Type B pancreatic cell (in vitro differentiated cells): ENCODE results near the gene B3GNT2. TPM values are rescaled to one million over a fixed set of nuclear protein-coding genes. Genes with fewer than 3 reads are reported as not detected.

Experiments
- DNase-seq: peaks from one replicate; pipeline ENCODE4 v3.0.0; 2021; ENCODE audit warnings: mixed read lengths; ENCODE audit not compliant: unreplicated experiment; ENCODE audit errors: extremely low spot score
- H3K27ac Mint-ChIP-seq: 2 replicates; pipeline ENCODE4 v1.8.0; 2021; ENCODE audit warnings: mild to moderate bottlenecking, mixed read lengths
- H3K27me3 Mint-ChIP-seq: 2 replicates; pipeline ENCODE4 v1.8.0; 2021; ENCODE audit warnings: mixed read lengths
- H3K36me3 Mint-ChIP-seq: 2 replicates; pipeline ENCODE4 v1.8.0; 2021; ENCODE audit warnings: mixed read lengths
- H3K4me1 Mint-ChIP-seq: one replicate; pipeline ENCODE4 v1.8.0; 2021; ENCODE audit warnings: mixed read lengths; ENCODE audit not compliant: unreplicated experiment
- H3K4me3 Mint-ChIP-seq: 2 replicates; pipeline ENCODE4 v1.8.0; 2021; ENCODE audit warnings: mild to moderate bottlenecking, mixed read lengths
- H3K9me3 Mint-ChIP-seq: 2 replicates; pipeline ENCODE4 v1.8.0; 2021; ENCODE audit warnings: mixed read lengths
- total RNA-seq: library from RNA; stranded (reverse); gene quantifications from 2 replicates; pipeline ENCODE4 v1.2.1, GENCODE V29; 2021; ENCODE audit warnings: low replicate concordance
- TF ChIP-seq, protein P1 (sequence below): fragments of 200-600 bp; sonication (generic); conservative IDR thresholded peaks from 2 replicates; pipeline ENCODE4 v1.5.0; 2021; ENCODE audit warnings: antibody characterized with exemption, mild to moderate bottlenecking

B3GNT2 gene
- total RNA-seq, 1 donor from 2014 or later = 23.5 TPM

DNA sequence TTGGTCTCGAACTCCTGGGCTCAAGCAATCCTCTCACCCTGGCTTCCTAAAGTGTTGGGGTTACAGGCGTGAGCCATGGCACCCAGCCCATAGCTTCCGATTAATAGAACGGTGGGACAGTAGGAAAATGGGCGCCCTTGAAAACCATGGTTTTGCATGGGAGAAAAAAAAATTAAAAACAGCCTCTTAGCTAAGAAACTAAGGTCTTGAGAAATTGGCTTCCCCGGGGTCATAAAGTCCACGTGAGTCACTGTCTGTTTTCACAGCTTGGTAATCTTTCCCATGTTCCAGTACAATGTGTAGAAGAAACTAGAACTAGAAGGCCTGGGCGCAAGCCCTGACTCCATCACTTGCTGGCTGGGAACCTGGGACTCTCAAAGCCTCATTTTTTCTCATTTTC, 20.7 kb downstream of the B3GNT2 start:
- Mint-ChIP-seq H3K4me1 (peaks cover 34% of the 10 kb centered on the region), H3K4me3 (no peak overlapping the region), H3K9me3 (peaks cover 4% of the 10 kb centered on the region), H3K27ac (peak overlapping the region; percentile 51), H3K36me3 (peaks cover 35% of the 10 kb centered on the region), H3K27me3 (no peaks in the 10 kb centered on the region)
- TF ChIP-seq, protein P1, sequence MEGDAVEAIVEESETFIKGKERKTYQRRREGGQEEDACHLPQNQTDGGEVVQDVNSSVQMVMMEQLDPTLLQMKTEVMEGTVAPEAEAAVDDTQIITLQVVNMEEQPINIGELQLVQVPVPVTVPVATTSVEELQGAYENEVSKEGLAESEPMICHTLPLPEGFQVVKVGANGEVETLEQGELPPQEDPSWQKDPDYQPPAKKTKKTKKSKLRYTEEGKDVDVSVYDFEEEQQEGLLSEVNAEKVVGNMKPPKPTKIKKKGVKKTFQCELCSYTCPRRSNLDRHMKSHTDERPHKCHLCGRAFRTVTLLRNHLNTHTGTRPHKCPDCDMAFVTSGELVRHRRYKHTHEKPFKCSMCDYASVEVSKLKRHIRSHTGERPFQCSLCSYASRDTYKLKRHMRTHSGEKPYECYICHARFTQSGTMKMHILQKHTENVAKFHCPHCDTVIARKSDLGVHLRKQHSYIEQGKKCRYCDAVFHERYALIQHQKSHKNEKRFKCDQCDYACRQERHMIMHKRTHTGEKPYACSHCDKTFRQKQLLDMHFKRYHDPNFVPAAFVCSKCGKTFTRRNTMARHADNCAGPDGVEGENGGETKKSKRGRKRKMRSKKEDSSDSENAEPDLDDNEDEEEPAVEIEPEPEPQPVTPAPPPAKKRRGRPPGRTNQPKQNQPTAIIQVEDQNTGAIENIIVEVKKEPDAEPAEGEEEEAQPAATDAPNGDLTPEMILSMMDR = no peak
- DNase-seq = no peak

DNA sequence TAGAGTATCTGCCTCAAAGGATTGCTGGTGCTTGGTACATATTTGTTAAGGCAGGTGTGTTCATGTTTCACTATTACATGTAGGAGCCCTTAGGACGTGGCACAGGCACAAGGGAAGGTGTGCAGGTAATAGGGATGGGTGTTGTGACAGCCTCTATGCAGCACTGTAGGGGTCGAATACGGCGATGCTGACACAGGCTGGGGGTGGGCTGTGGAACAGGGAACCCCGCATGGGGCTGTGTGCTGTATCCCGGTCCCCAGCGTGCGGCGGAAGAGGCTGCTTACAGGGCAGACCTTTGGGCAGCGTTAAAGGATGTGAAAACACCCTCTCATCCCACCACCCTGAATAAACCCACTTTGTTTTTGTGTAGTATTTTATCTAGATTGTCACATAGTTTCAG, 21.5 kb downstream of the B3GNT2 start:
- TF ChIP-seq, protein P1 = no peak
- Mint-ChIP-seq H3K36me3 (peaks cover 37% of the 10 kb centered on the region), H3K4me1 (peaks cover 34% of the 10 kb centered on the region), H3K9me3 (peaks cover 6% of the 10 kb centered on the region), H3K27ac (peak overlapping the region; percentile 51), H3K4me3 (no peak overlapping the region), H3K27me3 (no peaks in the 10 kb centered on the region)
- no peak for DNase-seq

DNA sequence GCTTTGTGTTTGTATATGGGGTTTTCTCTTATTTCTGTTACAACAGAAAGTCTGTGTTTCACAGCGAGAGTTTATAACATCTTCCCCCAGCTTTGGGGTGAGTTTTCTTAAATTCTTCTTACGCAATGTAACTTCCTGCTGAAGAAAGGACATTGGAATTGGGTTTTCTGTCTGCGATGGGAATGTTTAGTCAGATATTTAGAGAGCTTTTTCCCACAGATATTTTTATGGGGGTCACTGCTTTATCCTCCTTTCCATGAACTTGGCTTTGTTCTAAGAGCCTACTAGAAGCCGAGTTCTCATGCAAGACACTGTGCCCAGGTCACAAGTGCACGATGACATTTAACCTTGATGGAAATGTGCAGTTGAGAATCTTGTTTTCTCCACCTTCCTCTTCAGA, 22.1 kb downstream of the B3GNT2 start:
- no peak overlapping the region for H3K27ac Mint-ChIP-seq
- H3K27me3 Mint-ChIP-seq = no peaks in the 10 kb centered on the region
- H3K9me3 Mint-ChIP-seq = peaks cover 6% of the 10 kb centered on the region
- H3K36me3 Mint-ChIP-seq = peaks cover 43% of the 10 kb centered on the region
- DNase-seq = no peak
- peaks cover 34% of the 10 kb centered on the region for H3K4me1 Mint-ChIP-seq
- TF ChIP-seq, protein P1 = no peak
- H3K4me3 Mint-ChIP-seq = no peak overlapping the region

DNA sequence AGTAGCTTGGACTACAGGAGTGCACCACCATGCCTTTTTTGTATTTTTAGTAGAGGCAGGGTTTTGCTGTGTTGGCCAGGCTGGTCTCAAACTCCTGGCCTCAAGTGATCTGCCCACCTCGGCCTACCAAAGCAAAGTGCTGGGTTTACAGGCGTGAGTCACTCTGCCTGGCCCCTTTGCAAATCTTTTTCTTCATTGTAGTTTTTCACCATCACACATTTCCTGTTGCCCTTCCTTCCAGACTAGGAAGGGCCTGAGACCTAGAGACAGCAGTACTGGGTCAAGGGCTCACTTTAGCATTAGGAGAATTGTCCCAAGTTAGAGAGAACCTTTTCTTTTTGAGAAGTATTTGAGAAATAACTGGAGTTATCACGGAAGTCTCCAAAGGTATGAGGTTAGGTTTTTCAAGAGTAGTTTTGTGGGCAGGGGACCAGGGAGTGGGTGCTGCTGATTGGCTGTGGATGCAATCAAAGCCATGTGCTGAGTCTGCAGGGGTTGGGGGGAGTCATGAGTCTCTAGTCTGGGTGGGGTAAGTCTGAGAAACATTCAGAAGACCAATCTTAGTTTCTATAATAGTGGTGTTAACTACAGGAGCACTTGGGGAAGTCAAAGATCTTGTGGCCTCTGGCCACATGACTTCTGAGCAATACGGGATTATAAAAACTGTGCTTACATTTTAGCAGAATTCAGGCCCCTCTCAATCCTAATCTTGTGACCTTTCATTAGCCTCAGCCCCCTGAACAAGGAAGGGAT, 23.7 kb downstream of the B3GNT2 start:
- Mint-ChIP-seq H3K4me3 (no peak overlapping the region), H3K27me3 (no peaks in the 10 kb centered on the region), H3K9me3 (peaks cover 6% of the 10 kb centered on the region), H3K27ac (peak overlapping the region; percentile 31), H3K4me1 (peaks cover 21% of the 10 kb centered on the region), H3K36me3 (peaks cover 36% of the 10 kb centered on the region)
- no peak for DNase-seq
- TF ChIP-seq, protein P1 = no peak

DNA sequence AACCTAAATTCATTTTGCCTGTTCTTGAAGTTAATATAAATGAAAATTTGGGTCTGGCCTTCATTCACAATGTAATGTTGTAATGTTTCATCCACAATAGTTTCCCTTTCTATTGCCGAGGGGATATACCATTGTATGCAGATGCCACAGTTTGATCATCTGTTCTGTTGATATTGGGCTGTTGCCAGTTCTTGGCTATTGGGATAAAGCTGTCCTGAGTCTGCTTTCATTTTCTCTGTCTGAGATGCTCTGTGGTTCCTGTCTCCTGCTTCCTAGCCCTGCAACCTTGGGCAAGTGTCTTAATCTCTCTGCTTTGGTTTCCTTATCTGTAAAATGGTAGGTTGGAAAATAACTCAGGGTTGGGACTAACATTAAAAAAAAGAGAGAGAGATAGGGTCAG, 25.2 kb downstream of the B3GNT2 start:
- peaks cover 7% of the 10 kb centered on the region for H3K4me1 Mint-ChIP-seq
- H3K27me3 Mint-ChIP-seq = no peaks in the 10 kb centered on the region
- TF ChIP-seq, protein P1 = no peak
- peaks cover 6% of the 10 kb centered on the region for H3K9me3 Mint-ChIP-seq
- H3K36me3 Mint-ChIP-seq = peaks cover 45% of the 10 kb centered on the region
- DNase-seq = no peak
- no peak overlapping the region for H3K4me3 Mint-ChIP-seq
- H3K27ac Mint-ChIP-seq = no peak overlapping the region
